ENCODE data around the gene INPP5A. TPM values are rescaled to one million over a fixed set of nuclear protein-coding genes. Genes with fewer than 3 reads are reported as not detected.
A peak's percentile ranks its signal among the peaks of the same experiment; 100 is the strongest.

The INPP5A gene
- total RNA-seq, 1 donor: 36.8 TPM

GRCh38 chr10:132509506-132510173, 27.9 kb upstream of the INPP5A start:
- TF ChIP-seq CTCF (IDR thresholded peaks at IDR 0.05; ENCODE audit: insufficient read depth, low read length): no peak
- no peak for DNase-seq (ENCODE audit: low read depth)
- H3K4me3 ChIP-seq (ENCODE audit: low read depth, low read length): no peak overlapping the region

GRCh38 chr10:132510174-132510611, 27.4 kb upstream of the INPP5A start:
- no peak for DNase-seq (ENCODE audit: low read depth)
- H3K4me3 ChIP-seq (ENCODE audit: low read depth, low read length): no peak overlapping the region
- TF ChIP-seq CTCF (IDR thresholded peaks at IDR 0.05; ENCODE audit: insufficient read depth, low read length): no peak

- H3K4me3 ChIP-seq (ENCODE audit: low read depth, low read length): no peak overlapping the region
- DNase-seq (ENCODE audit: low read depth): peak; percentile 82
- no peak for TF ChIP-seq CTCF (IDR thresholded peaks at IDR 0.05; ENCODE audit: insufficient read depth, low read length)
These were observed 26.2 kb upstream of the INPP5A start for GRCh38 chr10:132511121-132512051.

GRCh38 chr10:132512052-132512442, 25.5 kb upstream of the INPP5A start:
- no peak overlapping the region for H3K4me3 ChIP-seq (ENCODE audit: low read depth, low read length)
- no peak for DNase-seq (ENCODE audit: low read depth)
- no peak for TF ChIP-seq CTCF (IDR thresholded peaks at IDR 0.05; ENCODE audit: insufficient read depth, low read length)

- H3K4me3 ChIP-seq (ENCODE audit: low read depth, low read length): no peak overlapping the region
- no peak for TF ChIP-seq CTCF (IDR thresholded peaks at IDR 0.05; ENCODE audit: insufficient read depth, low read length)
- no peak for DNase-seq (ENCODE audit: low read depth)
These were observed 24.8 kb upstream of the INPP5A start for GRCh38 chr10:132512693-132513345.

- DNase-seq (ENCODE audit: low read depth): no peak
- H3K4me3 ChIP-seq (ENCODE audit: low read depth, low read length): no peak overlapping the region
- TF ChIP-seq CTCF (IDR thresholded peaks at IDR 0.05; ENCODE audit: insufficient read depth, low read length): no peak
These were observed 22.6 kb upstream of the INPP5A start for GRCh38 chr10:132514821-132515520.

Data from fibroblast of the aortic adventitia (primary cell).